ENCODE results near the gene PARD3B.

DNA sequence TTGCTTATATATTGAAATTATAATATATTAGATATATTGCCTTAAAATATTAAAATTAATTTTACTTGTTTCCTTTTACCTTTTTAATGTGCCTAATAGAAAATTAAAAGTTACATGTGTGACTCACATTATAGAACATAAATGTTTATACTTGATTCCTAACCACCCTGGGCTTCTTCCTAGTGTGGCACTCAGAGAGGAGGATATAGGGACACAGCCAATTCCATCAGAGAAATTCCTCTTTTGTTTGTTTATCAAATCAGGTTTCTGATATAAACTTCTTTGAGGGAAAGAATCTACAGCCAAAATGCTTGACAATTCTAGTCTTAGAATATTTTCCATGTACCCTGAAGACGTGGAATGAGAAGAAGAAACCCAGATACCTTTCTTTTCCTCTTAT lies 788.1 kb downstream of the PARD3B start:
- TF ChIP-seq USF1 (IDR thresholded peaks at IDR 0.05; ENCODE audit: borderline replicate concordance, extremely low read length, insufficient read depth, low read depth, low read length): no peak
- TF ChIP-seq TAF1 (IDR thresholded peaks at IDR 0.05; ENCODE audit: borderline replicate concordance, low read depth, low read length): no peak
- TF ChIP-seq, protein P1, sequence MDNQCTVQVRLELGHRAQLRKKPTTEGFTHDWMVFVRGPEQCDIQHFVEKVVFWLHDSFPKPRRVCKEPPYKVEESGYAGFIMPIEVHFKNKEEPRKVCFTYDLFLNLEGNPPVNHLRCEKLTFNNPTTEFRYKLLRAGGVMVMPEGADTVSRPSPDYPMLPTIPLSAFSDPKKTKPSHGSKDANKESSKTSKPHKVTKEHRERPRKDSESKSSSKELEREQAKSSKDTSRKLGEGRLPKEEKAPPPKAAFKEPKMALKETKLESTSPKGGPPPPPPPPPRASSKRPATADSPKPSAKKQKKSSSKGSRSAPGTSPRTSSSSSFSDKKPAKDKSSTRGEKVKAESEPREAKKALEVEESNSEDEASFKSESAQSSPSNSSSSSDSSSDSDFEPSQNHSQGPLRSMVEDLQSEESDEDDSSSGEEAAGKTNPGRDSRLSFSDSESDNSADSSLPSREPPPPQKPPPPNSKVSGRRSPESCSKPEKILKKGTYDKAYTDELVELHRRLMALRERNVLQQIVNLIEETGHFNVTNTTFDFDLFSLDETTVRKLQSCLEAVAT (IDR thresholded peaks at IDR 0.05): no peak
- TF ChIP-seq ATF3 (IDR thresholded peaks at IDR 0.05; ENCODE audit: borderline replicate concordance, extremely low read depth, low read depth, low read length): no peak
- TF ChIP-seq, protein P2, sequence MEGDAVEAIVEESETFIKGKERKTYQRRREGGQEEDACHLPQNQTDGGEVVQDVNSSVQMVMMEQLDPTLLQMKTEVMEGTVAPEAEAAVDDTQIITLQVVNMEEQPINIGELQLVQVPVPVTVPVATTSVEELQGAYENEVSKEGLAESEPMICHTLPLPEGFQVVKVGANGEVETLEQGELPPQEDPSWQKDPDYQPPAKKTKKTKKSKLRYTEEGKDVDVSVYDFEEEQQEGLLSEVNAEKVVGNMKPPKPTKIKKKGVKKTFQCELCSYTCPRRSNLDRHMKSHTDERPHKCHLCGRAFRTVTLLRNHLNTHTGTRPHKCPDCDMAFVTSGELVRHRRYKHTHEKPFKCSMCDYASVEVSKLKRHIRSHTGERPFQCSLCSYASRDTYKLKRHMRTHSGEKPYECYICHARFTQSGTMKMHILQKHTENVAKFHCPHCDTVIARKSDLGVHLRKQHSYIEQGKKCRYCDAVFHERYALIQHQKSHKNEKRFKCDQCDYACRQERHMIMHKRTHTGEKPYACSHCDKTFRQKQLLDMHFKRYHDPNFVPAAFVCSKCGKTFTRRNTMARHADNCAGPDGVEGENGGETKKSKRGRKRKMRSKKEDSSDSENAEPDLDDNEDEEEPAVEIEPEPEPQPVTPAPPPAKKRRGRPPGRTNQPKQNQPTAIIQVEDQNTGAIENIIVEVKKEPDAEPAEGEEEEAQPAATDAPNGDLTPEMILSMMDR (IDR thresholded peaks at IDR 0.05 in 2 of 3, conservative IDR thresholded peaks at IDR 0.05 in 1 of 3; ENCODE audit: control insufficient read depth in 2 of 3, extremely low read depth in 1 of 3, insufficient read depth in 1 of 3, low read depth in 3 of 3, low read length in 3 of 3): no peak
- TF ChIP-seq JUND (IDR thresholded peaks at IDR 0.05; ENCODE audit: low read depth, low read length): no peak
